ENCODE measurements around the gene PWWP2B.

PWWP2B gene

DNA sequence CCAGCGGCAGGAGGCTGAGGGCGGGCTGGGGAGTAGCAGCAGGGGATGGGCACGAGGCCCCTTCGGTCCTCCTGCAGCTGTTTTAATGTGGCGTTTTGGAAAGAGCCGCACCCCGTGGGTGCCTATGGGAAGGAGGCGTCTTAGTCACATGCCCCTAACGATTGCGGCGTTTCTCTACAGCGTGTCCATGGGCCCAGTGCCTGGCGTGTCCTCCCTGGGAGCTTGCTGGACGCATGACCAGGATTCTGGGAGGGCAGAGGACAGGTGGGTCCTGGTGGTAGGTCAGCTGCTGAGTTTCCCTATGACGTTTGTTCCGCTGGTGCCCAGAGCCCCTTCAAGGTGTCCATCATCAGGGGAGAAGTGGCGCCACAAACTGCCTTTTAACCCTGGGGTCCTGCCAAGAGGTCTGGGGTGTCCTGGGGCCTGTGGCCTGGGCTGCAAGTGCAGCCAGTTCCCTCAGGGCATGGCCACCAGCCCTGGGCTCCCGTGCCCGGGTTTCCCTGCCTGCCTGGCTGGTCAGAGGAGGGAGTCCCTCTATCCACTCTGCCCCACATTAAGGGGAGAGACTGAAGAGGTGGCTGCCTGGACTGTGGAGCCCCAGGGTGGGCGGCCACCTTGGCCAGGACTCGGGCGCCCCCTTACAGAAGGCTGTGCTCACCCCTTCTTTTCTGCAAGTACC, 48.7 kb downstream of the PWWP2B start:
- no peak for DNase-seq (ENCODE audit: insufficient read length)
- TF ChIP-seq POLR2A (IDR thresholded peaks at IDR 0.05; ENCODE audit: low read depth, low read length) (no peak), TAF1 (IDR thresholded peaks at IDR 0.05; ENCODE audit: borderline replicate concordance, low read depth, low read length) (no peak), POLR2AphosphoS5 (IDR thresholded peaks at IDR 0.05; ENCODE audit: low read depth, low read length) (no peak)
- no peak for FAIRE-seq

DNA sequence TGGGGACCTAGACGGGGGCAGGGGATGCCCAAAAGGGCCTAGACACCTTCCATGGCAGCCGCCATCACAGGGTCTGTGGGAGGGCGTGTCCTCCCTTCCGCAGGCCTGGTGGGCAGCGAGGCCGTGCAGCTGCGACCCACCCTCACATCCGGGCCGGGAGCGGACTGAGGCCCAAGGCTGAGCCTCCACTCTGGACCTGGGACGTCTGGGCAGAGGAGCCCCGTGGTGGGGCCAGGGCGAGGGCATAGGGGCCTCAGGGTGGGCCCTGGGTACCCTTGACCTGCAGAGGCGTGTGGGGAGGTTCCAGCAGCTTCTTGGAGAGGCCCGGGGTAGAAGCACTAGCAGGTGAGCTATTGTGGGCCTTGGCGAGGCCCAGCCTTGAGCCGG, 49.2 kb downstream of the PWWP2B start:
- DNase-seq (ENCODE audit: insufficient read length) (no peak), FAIRE-seq (no peak)
- no peak for TF ChIP-seq POLR2A (IDR thresholded peaks at IDR 0.05; ENCODE audit: low read depth, low read length)

DNA sequence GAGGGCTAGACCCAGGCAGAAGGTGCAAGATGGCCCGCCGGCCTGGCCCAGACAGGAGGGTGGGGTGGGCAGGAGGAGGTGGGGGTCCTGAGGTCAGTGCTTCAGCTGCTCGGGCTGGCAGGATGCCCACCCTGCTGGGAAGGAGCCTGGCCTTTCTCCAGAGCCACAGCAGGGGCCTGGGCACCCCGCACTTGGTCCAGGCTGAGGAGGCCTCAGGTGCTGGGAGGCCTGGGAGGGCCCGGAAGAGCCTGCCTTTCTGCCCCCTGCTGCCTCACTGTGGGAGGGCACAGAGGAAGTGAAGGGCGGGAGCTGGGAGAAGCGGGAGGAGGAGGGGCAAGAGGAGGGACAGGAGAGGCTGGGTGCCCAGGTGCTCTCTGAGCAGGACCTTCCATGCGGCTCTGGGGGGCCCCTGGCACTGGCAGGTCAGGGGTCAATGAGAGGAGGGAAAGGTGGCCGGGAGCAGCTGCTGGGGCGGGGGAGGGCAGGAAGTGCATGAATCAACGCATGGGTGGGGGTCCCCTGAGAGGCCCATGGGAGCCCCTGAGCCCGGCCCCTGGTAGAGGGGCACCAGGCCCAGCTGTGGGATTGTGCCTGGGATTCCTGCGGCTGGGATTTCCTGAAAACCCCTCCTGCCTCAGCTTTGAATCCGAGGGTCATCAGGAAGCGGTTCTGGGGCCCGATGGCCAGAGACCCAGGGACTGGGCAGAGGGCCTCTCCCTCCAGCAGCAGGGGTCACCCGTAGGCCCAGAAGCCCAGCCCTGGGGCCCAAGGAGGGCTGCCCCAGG, 49.9 kb downstream of the PWWP2B start:
- DNase-seq (ENCODE audit: insufficient read length) (no peak), FAIRE-seq (no peak)
- TF ChIP-seq TAF1 (IDR thresholded peaks at IDR 0.05; ENCODE audit: borderline replicate concordance, low read depth, low read length) (no peak), POLR2AphosphoS5 (IDR thresholded peaks at IDR 0.05; ENCODE audit: low read depth, low read length) (no peak), POLR2A (IDR thresholded peaks at IDR 0.05; ENCODE audit: low read depth, low read length) (no peak)

DNA sequence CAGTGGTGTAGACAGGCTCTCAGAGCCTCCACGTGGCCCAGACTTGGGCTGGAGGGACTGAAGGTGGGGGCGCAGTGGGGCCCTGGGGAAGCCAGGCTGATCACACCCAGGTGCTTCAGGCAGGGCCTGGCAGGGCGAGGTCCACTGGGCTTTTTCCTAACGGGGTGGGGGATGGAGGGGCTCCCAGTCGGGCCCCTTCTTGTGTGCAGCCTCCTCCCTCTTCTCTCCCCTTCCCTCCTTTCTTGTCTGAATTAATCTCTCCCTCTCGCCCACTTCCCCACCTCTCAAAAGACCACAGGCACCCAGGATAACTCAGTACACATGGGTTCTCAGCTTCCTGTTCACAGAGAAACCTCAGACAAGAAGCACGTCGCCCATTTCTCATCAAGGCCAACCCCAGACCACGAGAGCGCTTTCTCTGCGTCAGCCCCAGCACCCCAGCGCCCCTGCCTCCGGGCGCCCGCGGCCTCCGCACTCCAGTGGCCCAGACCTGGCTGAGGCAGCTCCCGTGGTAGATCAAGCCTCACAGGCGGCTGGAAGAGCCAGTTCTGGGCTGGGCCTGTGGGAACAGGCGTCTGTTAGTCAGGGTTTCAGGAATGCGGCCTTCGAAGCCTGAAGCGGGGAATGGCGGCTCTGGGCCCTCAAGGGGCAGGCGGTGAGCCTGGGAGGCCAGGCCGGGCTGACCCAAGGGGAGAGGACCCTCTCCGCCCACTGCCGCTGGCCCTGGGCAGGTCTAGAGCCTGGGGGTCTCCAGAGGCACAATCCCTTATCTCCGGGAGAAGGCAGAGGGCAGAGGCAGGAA, 50.6 kb downstream of the PWWP2B start:
- no peak for DNase-seq (ENCODE audit: insufficient read length)
- TF ChIP-seq TAF1 (IDR thresholded peaks at IDR 0.05; ENCODE audit: borderline replicate concordance, low read depth, low read length) (no peak), POLR2A (IDR thresholded peaks at IDR 0.05; ENCODE audit: low read depth, low read length) (no peak), POLR2AphosphoS5 (IDR thresholded peaks at IDR 0.05; ENCODE audit: low read depth, low read length) (no peak)

DNA sequence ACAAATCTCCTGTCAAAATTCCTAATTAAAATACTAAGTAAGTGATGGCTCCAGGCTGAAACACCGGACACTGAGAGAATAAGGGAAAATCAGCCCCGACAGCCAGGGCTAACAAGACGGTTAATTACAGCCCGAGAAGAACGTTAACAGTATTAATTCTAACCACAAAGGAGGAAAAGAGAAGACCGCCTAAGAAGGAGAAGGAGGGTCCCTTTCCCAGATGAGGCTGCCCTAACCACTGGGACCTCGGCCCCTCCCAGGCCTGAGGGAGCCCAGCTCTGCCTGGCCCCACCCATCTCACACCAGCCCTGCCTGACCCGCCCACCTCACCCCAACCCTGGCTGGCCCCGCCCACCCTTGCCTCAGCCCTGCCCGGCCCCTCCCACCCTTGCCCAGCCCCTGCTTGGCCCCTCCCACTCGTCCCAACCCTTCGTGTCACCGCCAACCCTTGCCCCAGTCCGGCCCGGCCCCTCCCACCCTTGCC, 51.3 kb downstream of the PWWP2B start:
- DNase-seq (ENCODE audit: insufficient read length) = no peak
- TF ChIP-seq POLR2A (IDR thresholded peaks at IDR 0.05; ENCODE audit: low read depth, low read length) = no peak
- no peak for TF ChIP-seq TAF1 (IDR thresholded peaks at IDR 0.05; ENCODE audit: borderline replicate concordance, low read depth, low read length)
- TF ChIP-seq POLR2AphosphoS5 (IDR thresholded peaks at IDR 0.05; ENCODE audit: low read depth, low read length) = no peak
- no peak for FAIRE-seq

More for the DNA sequence above, 50.6 kb downstream of the PWWP2B start:
- FAIRE-seq = no peak

DNA sequence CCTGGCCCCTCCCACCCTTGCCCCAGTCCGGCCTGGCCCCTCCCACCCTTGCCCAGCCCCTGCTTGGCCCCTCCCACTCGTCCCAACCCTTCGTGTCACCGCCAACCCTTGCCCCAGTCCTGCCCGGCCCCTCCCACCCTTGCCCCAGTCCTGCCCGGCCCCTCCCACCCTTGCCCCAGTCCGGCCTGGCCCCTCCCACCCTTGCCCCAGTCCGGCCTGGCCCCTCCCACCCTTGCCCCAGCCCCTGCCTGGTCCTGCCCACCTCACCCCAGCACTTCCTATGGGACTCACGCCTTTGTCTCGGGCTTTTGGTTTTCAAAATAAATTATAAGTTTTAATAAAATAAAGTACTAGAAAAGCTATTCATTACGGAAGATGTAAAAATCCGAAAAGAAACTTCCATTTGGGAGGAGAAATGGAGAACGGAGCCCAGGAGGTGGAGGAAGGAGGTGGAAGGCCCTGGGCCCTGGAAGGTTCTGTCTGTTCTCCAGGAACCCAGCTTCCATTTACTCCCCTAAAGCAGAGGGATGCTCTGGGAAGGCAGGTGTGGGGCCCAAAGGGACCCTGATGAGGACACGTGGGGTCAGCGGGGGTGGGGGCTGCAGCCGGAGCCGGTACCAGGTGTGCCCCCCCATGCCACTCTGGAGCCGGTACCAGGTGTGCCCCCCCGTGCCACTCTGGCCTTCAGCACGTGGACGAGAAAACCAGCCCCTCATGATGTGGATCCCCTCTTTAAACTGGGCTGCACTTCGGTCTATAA, 52.2 kb downstream of the PWWP2B start:
- no peak for FAIRE-seq
- DNase-seq (ENCODE audit: insufficient read length) = no peak
- no peak for TF ChIP-seq TAF1 (IDR thresholded peaks at IDR 0.05; ENCODE audit: borderline replicate concordance, low read depth, low read length)
- TF ChIP-seq POLR2A (IDR thresholded peaks at IDR 0.05; ENCODE audit: low read depth, low read length) = no peak
- no peak for TF ChIP-seq POLR2AphosphoS5 (IDR thresholded peaks at IDR 0.05; ENCODE audit: low read depth, low read length)

DNA sequence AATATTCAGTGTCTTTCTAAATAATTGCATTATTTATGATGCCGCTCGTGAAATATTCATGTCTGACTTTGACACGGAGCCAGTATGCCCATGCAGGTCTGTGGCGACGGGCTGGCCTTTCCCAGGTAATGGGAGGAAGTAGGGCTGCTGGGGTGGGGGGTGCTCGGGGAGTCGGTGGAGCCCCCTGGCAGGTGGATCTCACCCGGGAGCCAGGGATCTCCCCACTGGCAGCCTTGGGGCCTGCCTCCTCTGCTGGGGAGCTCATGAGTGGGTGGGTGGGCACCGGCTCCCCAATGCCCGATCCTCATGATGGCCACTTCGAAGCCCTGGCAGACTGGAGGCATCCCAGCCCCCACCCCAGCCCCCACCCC, 52.8 kb downstream of the PWWP2B start:
- FAIRE-seq (no peak), DNase-seq (ENCODE audit: insufficient read length) (no peak)
- TF ChIP-seq TAF1 (IDR thresholded peaks at IDR 0.05; ENCODE audit: borderline replicate concordance, low read depth, low read length) (no peak), POLR2A (IDR thresholded peaks at IDR 0.05; ENCODE audit: low read depth, low read length) (no peak), POLR2AphosphoS5 (IDR thresholded peaks at IDR 0.05; ENCODE audit: low read depth, low read length) (no peak)

DNA sequence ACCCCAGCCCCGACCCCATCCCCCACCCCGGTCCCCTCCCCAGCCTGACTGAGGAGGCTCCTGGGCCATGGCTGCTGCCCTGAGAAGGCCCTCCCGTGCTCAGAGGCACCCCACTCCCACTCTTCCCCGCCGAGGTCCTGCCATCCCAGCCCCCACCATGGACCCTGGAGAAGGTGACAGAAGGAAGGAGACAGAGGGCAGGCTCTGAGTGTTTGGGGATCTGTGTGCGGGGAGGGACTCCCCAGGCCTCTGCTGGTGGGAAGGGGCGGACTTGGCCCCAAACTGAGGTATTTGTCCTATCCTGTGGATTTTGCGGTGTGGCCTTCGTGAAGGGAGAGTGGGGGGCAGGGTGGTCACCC, 53.4 kb downstream of the PWWP2B start:
- TF ChIP-seq POLR2AphosphoS5 (IDR thresholded peaks at IDR 0.05; ENCODE audit: low read depth, low read length) (no peak), POLR2A (IDR thresholded peaks at IDR 0.05; ENCODE audit: low read depth, low read length) (no peak), TAF1 (IDR thresholded peaks at IDR 0.05; ENCODE audit: borderline replicate concordance, low read depth, low read length) (no peak)
- no peak for FAIRE-seq
- DNase-seq (ENCODE audit: insufficient read length) = no peak

DNA sequence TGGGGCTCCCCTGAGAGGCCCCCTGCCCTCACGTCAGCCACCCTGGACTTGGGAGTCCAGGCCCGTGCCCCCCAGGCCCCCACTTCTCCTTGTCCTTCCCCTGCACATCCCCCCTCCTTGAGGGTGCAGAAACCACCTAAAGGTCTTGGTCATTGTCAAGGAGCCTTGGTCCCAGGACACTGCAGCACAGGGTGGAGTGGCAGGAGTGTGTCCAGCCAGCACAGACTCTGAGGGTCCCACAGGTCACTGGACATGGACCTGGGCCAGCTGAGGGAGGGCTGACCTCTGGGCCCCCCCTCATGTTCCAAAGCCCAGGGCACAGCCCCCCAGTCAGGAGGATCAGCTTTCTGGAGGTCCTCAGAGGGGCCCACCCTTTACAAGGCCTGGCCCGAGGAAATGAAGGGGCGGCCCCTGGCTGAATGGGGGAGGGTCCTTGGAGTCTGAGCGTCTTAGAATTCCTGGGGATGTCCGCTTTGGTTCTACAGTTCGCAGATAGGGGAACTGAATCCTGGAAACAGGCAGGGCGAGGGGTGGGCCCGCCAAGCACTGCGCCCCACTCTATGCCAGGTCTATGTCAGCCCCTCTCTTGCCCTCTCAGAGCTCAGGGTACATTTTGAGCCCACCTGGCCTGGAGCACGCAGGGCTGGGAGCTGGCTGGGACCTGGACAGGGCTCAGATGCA, 54.0 kb downstream of the PWWP2B start:
- no peak for TF ChIP-seq POLR2A (IDR thresholded peaks at IDR 0.05; ENCODE audit: low read depth, low read length)
- no peak for TF ChIP-seq TAF1 (IDR thresholded peaks at IDR 0.05; ENCODE audit: borderline replicate concordance, low read depth, low read length)
- TF ChIP-seq POLR2AphosphoS5 (IDR thresholded peaks at IDR 0.05; ENCODE audit: low read depth, low read length) = no peak
- DNase-seq (ENCODE audit: insufficient read length) (no peak), FAIRE-seq (no peak)

DNA sequence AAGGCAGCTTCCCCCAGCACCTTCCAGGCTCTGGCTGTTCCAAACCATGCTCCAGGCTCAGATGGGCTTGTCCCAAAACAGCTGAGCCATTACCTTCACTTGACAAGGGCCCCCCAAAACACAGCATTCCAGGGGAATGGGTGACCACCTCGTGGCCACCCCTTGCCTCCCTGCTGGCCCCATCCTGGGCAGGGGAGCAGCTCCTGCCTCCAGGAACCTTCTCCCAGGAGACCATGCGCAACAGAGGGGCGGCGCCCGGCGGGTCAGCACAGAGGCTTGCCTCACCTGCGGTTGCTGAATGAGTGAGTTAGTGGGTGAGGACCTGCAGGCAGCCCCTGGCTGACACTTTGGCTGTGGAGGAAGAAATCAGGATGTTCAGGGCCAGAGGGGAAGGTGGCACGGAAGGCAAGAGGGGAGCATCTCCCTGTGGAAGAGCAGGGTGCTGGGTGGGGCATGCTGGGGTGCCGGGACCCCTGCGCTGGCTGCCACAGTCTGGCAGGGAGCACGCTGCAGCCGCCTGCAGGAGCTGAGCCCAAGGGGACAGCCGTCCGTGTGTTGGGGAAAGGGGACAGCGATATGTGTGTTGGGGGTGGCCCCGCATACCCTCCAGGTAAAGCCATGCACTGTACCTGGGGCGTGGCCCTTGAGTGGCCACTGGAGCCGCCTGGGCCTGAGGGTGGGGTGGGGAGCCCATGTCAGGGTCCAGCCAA, 54.7 kb downstream of the PWWP2B start:
- no peak for TF ChIP-seq TAF1 (IDR thresholded peaks at IDR 0.05; ENCODE audit: borderline replicate concordance, low read depth, low read length)
- TF ChIP-seq POLR2A (IDR thresholded peaks at IDR 0.05; ENCODE audit: low read depth, low read length) = no peak
- no peak for TF ChIP-seq POLR2AphosphoS5 (IDR thresholded peaks at IDR 0.05; ENCODE audit: low read depth, low read length)
- FAIRE-seq = no peak
- no peak for DNase-seq (ENCODE audit: insufficient read length)

All from GM12892 (cell line).